Thyroid gland (tissue), 4 donors: ENCODE data around the gene GPBP1. TPM values are rescaled to one million over a fixed set of nuclear protein-coding genes. Genes with fewer than 3 reads are reported as not detected.
A peak's percentile ranks its signal among the peaks of the same experiment; 100 is the strongest.
"Not testable (repeated sequence)": the region's sequence is repeated elsewhere in the genome, so short reads cannot be mapped to it uniquely, and the experiment has no call there.

Experiments
- DNase-seq, 2 donors: peaks; one replicate each; pipeline ENCODE4 v3.0.0-alpha.2; 2019
- H3K27ac ChIP-seq, 3 donors: fragments of 200-600 bp; sonication (generic); 1 replicate in 2 of 3; 2 replicates in 1 of 3; pipeline ENCODE4 v1.5.1; 2016 to 2019; ENCODE audit warnings: mild to moderate bottlenecking in 1 of 3, moderate library complexity in 1 of 3
- H3K27me3 ChIP-seq: fragments of 200-600 bp; sonication (generic); one replicate; pipeline ENCODE4 v1.5.1; 2019
- H3K36me3 ChIP-seq, 2 donors: fragments of 200-600 bp; sonication (generic); one replicate each; pipeline ENCODE4 v1.5.1; 2016 to 2019
- H3K4me1 ChIP-seq, 2 donors: fragments of 200-600 bp; sonication (generic); one replicate each; pipeline ENCODE4 v1.5.1; 2017 to 2019
- H3K4me3 ChIP-seq, 3 donors: fragments of 200-600 bp; sonication (generic); replicated peaks in 1 of 3; 1 replicate in 2 of 3; 2 replicates in 1 of 3; pipeline ENCODE4 v1.5.1; 2016; ENCODE audit warnings: mild to moderate bottlenecking in 1 of 3
- H3K9me3 ChIP-seq: fragments of 200-600 bp; sonication (generic); one replicate; pipeline ENCODE4 v1.5.1; 2017
- POLR2A ChIP-seq, 2 donors: fragments of 450-650 bp; IDR thresholded peaks; one replicate each; pipeline ENCODE4 v1.6.1; 2017; ENCODE audit warnings: antibody characterized with exemption in 2 of 2, mild to moderate bottlenecking in 2 of 2, moderate library complexity in 1 of 2
- WGBS, 2 donors: methylation state at CpG; one replicate each; pipeline ENCODE4 v1.1.5; 2017; 5-methylcytosine and 5-hydroxymethylcytosine counted together
- intact Hi-C: fragments of 100-400 bp; cut with DNase I; formaldehyde crosslinking; loops from one replicate; pipeline ENCODE4 v1.15.1; 2023
- total RNA-seq, 4 donors: library from RNA; depleted of rRNA; stranded (reverse); fragments of >200 nt; gene quantifications; one replicate each; pipeline ENCODE4 v1.2.3, GENCODE V29; 2016
- TF ChIP-seq, protein P1 (sequence below), 6 experiments: fragments of 200-600 bp in 3 of 6; fragments of 450-650 bp in 3 of 6; sonication (generic) in 3 of 6; IDR thresholded peaks; one replicate each; pipeline ENCODE4 v1.5.1; 2016 to 2019; ENCODE audit warnings: antibody characterized with exemption in 6 of 6, mild to moderate bottlenecking in 2 of 6, inconsistent platforms in 1 of 6, moderate library complexity in 1 of 6

Gene GPBP1
- total RNA-seq, 4 donors from 2014 or later, result 89.4 to 109 (median 99.4) TPM

DNA sequence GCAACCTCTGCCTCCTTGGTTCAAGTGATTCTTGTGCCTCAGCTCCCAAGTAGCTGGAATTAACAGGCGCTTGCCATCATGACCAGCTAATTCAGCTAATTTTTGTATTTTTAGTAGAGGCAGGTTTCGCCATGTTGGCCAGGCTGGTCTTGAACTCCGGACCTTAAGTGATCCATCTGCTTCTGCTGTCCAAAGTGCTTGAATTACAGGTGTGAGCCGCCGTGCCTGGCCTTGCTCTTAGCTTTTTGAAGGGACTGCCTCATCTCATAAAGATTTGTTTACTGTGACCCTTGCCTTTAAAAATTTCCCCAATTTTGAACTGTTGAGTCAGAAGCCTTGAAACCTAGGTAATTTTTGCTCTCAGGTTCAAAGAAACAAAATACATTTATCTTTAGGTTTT, 17.3 kb downstream of the GPBP1 start:
- H3K4me3 ChIP-seq, result no peak overlapping the region
- TF ChIP-seq POLR2A (IDR thresholded peaks at IDR 0.05), result no peak
- TF ChIP-seq, protein P1, sequence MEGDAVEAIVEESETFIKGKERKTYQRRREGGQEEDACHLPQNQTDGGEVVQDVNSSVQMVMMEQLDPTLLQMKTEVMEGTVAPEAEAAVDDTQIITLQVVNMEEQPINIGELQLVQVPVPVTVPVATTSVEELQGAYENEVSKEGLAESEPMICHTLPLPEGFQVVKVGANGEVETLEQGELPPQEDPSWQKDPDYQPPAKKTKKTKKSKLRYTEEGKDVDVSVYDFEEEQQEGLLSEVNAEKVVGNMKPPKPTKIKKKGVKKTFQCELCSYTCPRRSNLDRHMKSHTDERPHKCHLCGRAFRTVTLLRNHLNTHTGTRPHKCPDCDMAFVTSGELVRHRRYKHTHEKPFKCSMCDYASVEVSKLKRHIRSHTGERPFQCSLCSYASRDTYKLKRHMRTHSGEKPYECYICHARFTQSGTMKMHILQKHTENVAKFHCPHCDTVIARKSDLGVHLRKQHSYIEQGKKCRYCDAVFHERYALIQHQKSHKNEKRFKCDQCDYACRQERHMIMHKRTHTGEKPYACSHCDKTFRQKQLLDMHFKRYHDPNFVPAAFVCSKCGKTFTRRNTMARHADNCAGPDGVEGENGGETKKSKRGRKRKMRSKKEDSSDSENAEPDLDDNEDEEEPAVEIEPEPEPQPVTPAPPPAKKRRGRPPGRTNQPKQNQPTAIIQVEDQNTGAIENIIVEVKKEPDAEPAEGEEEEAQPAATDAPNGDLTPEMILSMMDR (IDR thresholded peaks at IDR 0.05), result no peak
- peaks cover 39 to 58% of the 10 kb centered on the region in 2 donors for H3K4me1 ChIP-seq
- WGBS, 2 donors, result 90 to 97% methylated on average over 5 of the region's 5 CpGs
- DNase-seq, result no peak
- H3K9me3 ChIP-seq, result no peaks in the 10 kb centered on the region
- H3K36me3 ChIP-seq, result no peaks in the 10 kb centered on the region
- H3K27me3 ChIP-seq, result no peaks in the 10 kb centered on the region
- intact Hi-C loops, result no loop called here
- H3K27ac ChIP-seq, result no peak overlapping the region

DNA sequence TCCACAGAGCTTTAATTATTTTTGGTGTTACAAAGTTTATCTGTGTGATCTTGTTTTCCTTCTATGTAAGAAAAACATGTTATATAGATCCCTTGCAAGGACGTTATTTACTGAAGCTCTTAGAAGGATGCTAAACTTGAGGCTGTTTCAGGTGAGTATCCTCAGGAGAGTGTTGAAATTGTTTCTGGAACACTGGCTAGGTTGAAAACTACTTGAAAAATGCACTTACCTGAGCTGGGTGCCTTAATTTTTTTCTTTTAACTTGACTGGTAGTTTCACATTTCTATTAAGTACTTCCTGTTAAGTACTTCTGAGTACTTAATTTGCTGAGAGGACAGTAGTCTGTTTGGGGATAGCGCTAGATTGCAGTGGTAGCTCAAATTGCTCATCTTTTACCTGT, 18.1 kb downstream of the GPBP1 start:
- Histone ChIP-seq H3K36me3 (no peaks in the 10 kb centered on the region), H3K27ac (peak overlapping the region in 2 of 3 donors; percentile 56 to 73), H3K27me3 (no peaks in the 10 kb centered on the region), H3K9me3 (no peaks in the 10 kb centered on the region), H3K4me3 (no peak overlapping the region), H3K4me1 (peaks cover 31 to 50% of the 10 kb centered on the region in 2 donors)
- DNase-seq, result no peak
- 23 to 43% methylated on average over 2 of the region's 2 CpGs for WGBS, 2 donors
- TF ChIP-seq, protein P1 (IDR thresholded peaks at IDR 0.05), result no peak
- TF ChIP-seq POLR2A (IDR thresholded peaks at IDR 0.05), result no peak
- intact Hi-C loops, result no loop called here

DNA sequence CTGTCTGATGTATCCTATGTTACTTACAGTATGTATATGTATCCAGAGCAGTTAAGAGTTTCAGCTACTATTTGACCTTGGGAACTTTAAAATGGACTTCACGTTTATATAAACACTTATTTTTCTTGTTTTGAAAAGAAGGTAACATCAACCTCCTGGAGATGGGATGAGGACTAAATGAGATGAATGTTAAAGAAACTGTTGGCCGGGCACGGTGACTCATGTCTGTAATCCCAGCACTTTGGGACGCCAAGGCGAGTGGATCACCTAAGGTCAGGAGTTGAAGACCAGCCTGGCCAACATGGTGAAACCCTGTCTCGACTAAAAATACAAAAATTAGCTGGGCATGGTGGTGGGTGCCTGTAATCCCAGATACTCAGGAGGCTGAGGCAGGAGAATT, 19.0 kb downstream of the GPBP1 start:
- H3K9me3 ChIP-seq, H3K4me3 ChIP-seq, intact Hi-C loops, H3K27me3 ChIP-seq, H3K36me3 ChIP-seq, H3K27ac ChIP-seq, DNase-seq: not testable (repeated sequence)
- H3K4me1 ChIP-seq, result peaks cover 23 to 41% of the 10 kb centered on the region in 2 donors
- 87 to 91% methylated on average over 6 of the region's 6 CpGs for WGBS, 2 donors

DNA sequence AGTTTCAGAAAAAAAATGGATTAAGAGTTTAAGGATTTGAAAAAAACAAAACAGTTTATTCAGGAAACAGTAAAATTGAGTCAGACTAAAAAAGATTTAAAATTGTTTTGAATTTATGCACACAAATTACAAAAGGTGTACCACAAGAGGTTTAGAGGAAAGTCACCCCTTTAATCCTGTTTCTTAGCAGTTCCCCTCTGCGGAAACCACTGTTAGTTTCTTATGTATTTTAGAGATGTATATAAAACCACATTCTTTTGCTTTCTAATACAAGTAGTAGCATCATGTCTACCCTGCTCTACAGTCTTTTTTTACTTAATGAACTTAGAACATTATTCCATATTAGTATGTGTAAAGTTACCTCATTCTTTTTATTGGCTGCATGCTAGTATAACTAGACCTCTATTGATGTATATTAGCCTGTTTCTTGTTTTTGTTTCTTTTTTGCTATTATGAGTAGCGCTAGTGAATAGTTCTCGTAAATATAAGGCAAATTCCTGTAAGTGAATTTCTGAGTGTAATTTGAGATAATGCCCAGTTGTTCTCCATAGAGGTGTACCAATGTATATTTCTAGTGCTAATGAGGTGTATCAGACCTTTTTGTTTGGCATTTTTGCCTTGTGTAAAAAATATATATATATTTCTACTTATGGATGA, 20.0 kb downstream of the GPBP1 start:
- TF ChIP-seq, protein P1 (IDR thresholded peaks at IDR 0.05), result no peak
- no peak for TF ChIP-seq POLR2A (IDR thresholded peaks at IDR 0.05)
- intact Hi-C loops, result no loop called here
- Histone ChIP-seq H3K27ac (no peak overlapping the region), H3K4me3 (no peak overlapping the region), H3K4me1 (peaks cover 13 to 31% of the 10 kb centered on the region in 2 donors), H3K36me3 (no peaks in the 10 kb centered on the region), H3K27me3 (no peaks in the 10 kb centered on the region), H3K9me3 (no peaks in the 10 kb centered on the region)
- DNase-seq, result no peak
- 93 to 94% methylated on average over 3 of the region's 3 CpGs for WGBS, 2 donors

DNA sequence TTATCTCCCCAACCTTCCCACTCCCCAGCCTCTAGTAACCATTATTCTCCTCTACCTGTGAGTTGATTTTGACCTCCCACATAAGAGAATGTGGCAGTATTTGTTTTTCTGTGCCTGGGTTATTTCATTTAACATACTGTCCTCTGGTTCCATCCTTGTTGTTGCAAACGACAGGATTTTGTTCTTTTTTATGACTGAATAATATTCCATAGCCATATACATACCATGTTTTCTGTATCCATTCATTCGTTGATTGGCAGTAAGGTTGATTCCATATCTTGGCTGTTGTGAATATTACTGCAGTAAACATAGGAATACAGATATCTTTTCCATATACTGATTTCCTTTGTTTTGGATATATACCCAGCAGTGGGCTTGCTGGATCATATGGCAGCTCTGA, 20.8 kb downstream of the GPBP1 start:
- no peak for TF ChIP-seq POLR2A (IDR thresholded peaks at IDR 0.05)
- TF ChIP-seq, protein P1 (IDR thresholded peaks at IDR 0.05), result no peak
- peaks cover 9 to 28% of the 10 kb centered on the region in 2 donors for H3K4me1 ChIP-seq
- no peak for DNase-seq
- H3K36me3 ChIP-seq, result no peaks in the 10 kb centered on the region
- no peak overlapping the region for H3K27ac ChIP-seq
- intact Hi-C loops, result no loop called here
- 94 to 98% methylated on average over 2 of the region's 2 CpGs for WGBS, 2 donors
- no peaks in the 10 kb centered on the region for H3K27me3 ChIP-seq
- H3K4me3 ChIP-seq, result no peak overlapping the region
- no peaks in the 10 kb centered on the region for H3K9me3 ChIP-seq
